GM21360 (cell line): ENCODE results near the gene SGCA.

Experiments used
- ATAC-seq: cut with Tn5 transposase; IDR thresholded peaks from one replicate; pipeline ENCODE4 v1.9.1; 2021; ENCODE audit warnings: mild to moderate bottlenecking, moderate library complexity; ENCODE audit not compliant: unreplicated experiment

The SGCA gene

GRCh38 chr17:50165867-50166517, at the start of gene SGCA:
TSS of gene SGCA (plus strand) at chr17:50166005. CDS start at chr17:50166041, 36 bp downstream.
- ATAC-seq, result no peak

- no peak for ATAC-seq
These were observed 48.4 kb upstream of the SGCA start for GRCh38 chr17:50117202-50118051.

GRCh38 chr17:50118076-50118827, 47.6 kb upstream of the SGCA start:
- ATAC-seq, result no peak

- no peak for ATAC-seq
These were observed 47.0 kb upstream of the SGCA start for GRCh38 chr17:50118828-50119218.

GRCh38 chr17:50120475-50121253, 45.1 kb upstream of the SGCA start:
- no peak for ATAC-seq

GRCh38 chr17:50122945-50123344, 42.9 kb upstream of the SGCA start:
- no peak for ATAC-seq

- ATAC-seq, result no peak
These were observed 42.0 kb upstream of the SGCA start for GRCh38 chr17:50123649-50124349.

- ATAC-seq, result no peak
These were observed 40.3 kb upstream of the SGCA start for GRCh38 chr17:50125420-50125997.

- no peak for ATAC-seq
These were observed 38.0 kb upstream of the SGCA start for GRCh38 chr17:50127697-50128361.

GRCh38 chr17:50128441-50129352, 37.1 kb upstream of the SGCA start:
- ATAC-seq, result no peak

GRCh38 chr17:50129353-50129727, 36.5 kb upstream of the SGCA start:
- no peak for ATAC-seq

GRCh38 chr17:50129728-50130558, 35.9 kb upstream of the SGCA start, which contains the start of gene SAMD14:
TSS of gene SAMD14 (minus strand) at chr17:50130160. CDS start at chr17:50124959, 5,201 bp downstream.
- no peak for ATAC-seq

GRCh38 chr17:50130559-50131305, 35.1 kb upstream of the SGCA start:
- no peak for ATAC-seq

- no peak for ATAC-seq
These were observed 33.6 kb upstream of the SGCA start for GRCh38 chr17:50132104-50132794.

- no peak for ATAC-seq
These were observed 32.6 kb upstream of the SGCA start for GRCh38 chr17:50133028-50133768.
